Vagina (tissue), 2 donors: ENCODE measurements around the gene HLA-DOB. TPM values are rescaled to one million over a fixed set of nuclear protein-coding genes. Genes with fewer than 3 reads are reported as not detected.

Experiments
- DNase-seq, 2 donors: peaks; one replicate each; pipeline ENCODE4 v3.0.0-alpha.2; 2017; ENCODE audit errors: extremely low spot score in 2 of 2
- H3K27ac ChIP-seq: fragments of 200-600 bp; sonication (generic); one replicate; pipeline ENCODE4 v1.5.1; 2019
- H3K27me3 ChIP-seq: fragments of 200-600 bp; sonication (generic); one replicate; pipeline ENCODE4 v1.5.1; 2019
- H3K36me3 ChIP-seq, 2 donors: fragments of 200-600 bp; sonication (generic); one replicate each; pipeline ENCODE4 v1.5.1; 2017 to 2019
- H3K4me1 ChIP-seq: fragments of 200-600 bp; sonication (generic); one replicate; pipeline ENCODE4 v1.5.1; 2019
- H3K4me3 ChIP-seq, 2 donors: fragments of 200-600 bp; sonication (generic); 1 replicate in 1 of 2; 2 replicates in 1 of 2; pipeline ENCODE4 v1.5.1; 2016 to 2019
- H3K9me3 ChIP-seq: fragments of 200-600 bp; sonication (generic); one replicate; pipeline ENCODE4 v1.5.1; 2019
- POLR2A ChIP-seq, 2 donors: fragments of 450-650 bp; IDR thresholded peaks; one replicate each; pipeline ENCODE4 v1.6.1; 2017; ENCODE audit warnings: antibody characterized with exemption in 2 of 2, mild to moderate bottlenecking in 2 of 2, moderate library complexity in 2 of 2
- POLR2AphosphoS5 ChIP-seq, 2 donors: sonication (generic); formaldehyde crosslinking; IDR thresholded peaks; one replicate each; pipeline ENCODE4 v1.9.0; 2017; ENCODE audit warnings: antibody characterized with exemption in 2 of 2, mild to moderate bottlenecking in 2 of 2, low read depth in 1 of 2; ENCODE audit not compliant: insufficient read depth in 1 of 2
- intact Hi-C: fragments of 100-400 bp; cut with DNase I; formaldehyde crosslinking; loops from one replicate; pipeline ENCODE4 v1.15.1; 2023
- total RNA-seq: library from RNA; depleted of rRNA; stranded (reverse); fragments of >200 nt; gene quantifications from one replicate; pipeline ENCODE4 v1.2.3, GENCODE V29; 2016
- TF ChIP-seq, protein P1 (sequence below), 3 experiments: fragments of 450-650 bp in 2 of 3; fragments of 200-600 bp in 1 of 3; sonication (generic) in 1 of 3; IDR thresholded peaks; one replicate each; pipeline ENCODE4 v1.5.1; 2017 to 2019; ENCODE audit warnings: antibody characterized with exemption in 3 of 3, mild to moderate bottlenecking in 2 of 3, moderate library complexity in 2 of 3

HLA-DOB gene
- total RNA-seq, 1 donor from 2014 or later = 2.7 TPM

- Histone ChIP-seq H3K4me3 (no peak overlapping the region), H3K27me3 (no peaks in the 10 kb centered on the region), H3K9me3 (no peaks in the 10 kb centered on the region), H3K36me3 (no peaks in the 10 kb centered on the region), H3K27ac (no peak overlapping the region), H3K4me1 (no peaks in the 10 kb centered on the region)
- intact Hi-C loops = no loop called here
- DNase-seq = no peak
- no peak for TF ChIP-seq POLR2A (IDR thresholded peaks at IDR 0.05)
- no peak for TF ChIP-seq POLR2AphosphoS5 (IDR thresholded peaks at IDR 0.05; ENCODE audit: insufficient read depth in 1 of 2, low read depth in 1 of 2)
- TF ChIP-seq, protein P1, sequence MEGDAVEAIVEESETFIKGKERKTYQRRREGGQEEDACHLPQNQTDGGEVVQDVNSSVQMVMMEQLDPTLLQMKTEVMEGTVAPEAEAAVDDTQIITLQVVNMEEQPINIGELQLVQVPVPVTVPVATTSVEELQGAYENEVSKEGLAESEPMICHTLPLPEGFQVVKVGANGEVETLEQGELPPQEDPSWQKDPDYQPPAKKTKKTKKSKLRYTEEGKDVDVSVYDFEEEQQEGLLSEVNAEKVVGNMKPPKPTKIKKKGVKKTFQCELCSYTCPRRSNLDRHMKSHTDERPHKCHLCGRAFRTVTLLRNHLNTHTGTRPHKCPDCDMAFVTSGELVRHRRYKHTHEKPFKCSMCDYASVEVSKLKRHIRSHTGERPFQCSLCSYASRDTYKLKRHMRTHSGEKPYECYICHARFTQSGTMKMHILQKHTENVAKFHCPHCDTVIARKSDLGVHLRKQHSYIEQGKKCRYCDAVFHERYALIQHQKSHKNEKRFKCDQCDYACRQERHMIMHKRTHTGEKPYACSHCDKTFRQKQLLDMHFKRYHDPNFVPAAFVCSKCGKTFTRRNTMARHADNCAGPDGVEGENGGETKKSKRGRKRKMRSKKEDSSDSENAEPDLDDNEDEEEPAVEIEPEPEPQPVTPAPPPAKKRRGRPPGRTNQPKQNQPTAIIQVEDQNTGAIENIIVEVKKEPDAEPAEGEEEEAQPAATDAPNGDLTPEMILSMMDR (IDR thresholded peaks at IDR 0.05) = no peak
Observed at GRCh38 chr6:32803416-32803815, 13.4 kb downstream of the HLA-DOB start.

DNA sequence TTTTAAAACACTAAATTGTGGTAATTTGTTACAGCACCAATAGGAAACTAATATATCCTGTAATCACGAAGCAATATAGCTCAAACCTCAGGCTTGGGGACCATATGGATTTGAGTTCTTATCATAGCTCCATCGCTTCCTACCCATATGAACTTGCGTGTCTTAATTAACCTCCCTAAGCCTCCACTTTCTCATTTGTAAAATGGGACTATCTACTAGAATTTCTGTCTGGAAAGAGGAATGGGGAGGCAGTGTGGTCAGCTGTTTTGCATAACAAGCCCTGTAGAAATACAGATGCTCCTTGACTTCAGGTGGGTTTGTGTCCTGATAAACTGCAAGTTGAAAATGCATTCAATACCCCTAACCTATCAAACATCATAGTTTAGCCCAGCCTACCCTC, 17.1 kb downstream of the HLA-DOB start:
- no peak overlapping the region for H3K27ac ChIP-seq
- H3K9me3 ChIP-seq = no peaks in the 10 kb centered on the region
- intact Hi-C loops = loop anchor here (10.0 kb wide), 2 partner anchors 95 to 385 kb away; no protein-coding TSS in a partner anchor
- no peaks in the 10 kb centered on the region for H3K4me1 ChIP-seq
- DNase-seq = no peak
- no peak overlapping the region for H3K4me3 ChIP-seq
- H3K36me3 ChIP-seq = no peaks in the 10 kb centered on the region
- no peaks in the 10 kb centered on the region for H3K27me3 ChIP-seq
- TF ChIP-seq, protein P1 (IDR thresholded peaks at IDR 0.05) = no peak
- no peak for TF ChIP-seq POLR2A (IDR thresholded peaks at IDR 0.05)
- TF ChIP-seq POLR2AphosphoS5 (IDR thresholded peaks at IDR 0.05; ENCODE audit: insufficient read depth in 1 of 2, low read depth in 1 of 2) = no peak

- H3K27ac ChIP-seq = no peak overlapping the region
- H3K27me3 ChIP-seq = no peaks in the 10 kb centered on the region
- DNase-seq = no peak
- H3K4me1 ChIP-seq = no peaks in the 10 kb centered on the region
- TF ChIP-seq POLR2A (IDR thresholded peaks at IDR 0.05) (no peak), POLR2AphosphoS5 (IDR thresholded peaks at IDR 0.05; ENCODE audit: insufficient read depth in 1 of 2, low read depth in 1 of 2) (no peak)
- TF ChIP-seq, protein P1 (IDR thresholded peaks at IDR 0.05) = no peak
- no peaks in the 10 kb centered on the region for H3K36me3 ChIP-seq
- intact Hi-C loops = loop anchor here (10.0 kb wide), 2 partner anchors 94 to 384 kb away; no protein-coding TSS in a partner anchor
- no peaks in the 10 kb centered on the region for H3K9me3 ChIP-seq
- no peak overlapping the region for H3K4me3 ChIP-seq
Observed at GRCh38 chr6:32799168-32799567, 17.6 kb downstream of the HLA-DOB start.

- Histone ChIP-seq H3K4me1 (no peaks in the 10 kb centered on the region), H3K27me3 (no peaks in the 10 kb centered on the region), H3K27ac (no peak overlapping the region), H3K4me3 (no peak overlapping the region), H3K36me3 (no peaks in the 10 kb centered on the region), H3K9me3 (no peaks in the 10 kb centered on the region)
- intact Hi-C loops = loop anchor here (10.0 kb wide), 2 partner anchors 92 to 382 kb away; no protein-coding TSS in a partner anchor
- TF ChIP-seq, protein P1 (IDR thresholded peaks at IDR 0.05) = peak; percentile 83 to 97 (median 87)
- TF ChIP-seq POLR2AphosphoS5 (IDR thresholded peaks at IDR 0.05; ENCODE audit: insufficient read depth in 1 of 2, low read depth in 1 of 2) = peak in 1 of 2 donors; percentile 45
- no peak for TF ChIP-seq POLR2A (IDR thresholded peaks at IDR 0.05)
- no peak for DNase-seq
Observed at GRCh38 chr6:32796848-32797776, 19.7 kb downstream of the HLA-DOB start.

- TF ChIP-seq POLR2AphosphoS5 (IDR thresholded peaks at IDR 0.05; ENCODE audit: insufficient read depth in 1 of 2, low read depth in 1 of 2) (no peak), POLR2A (IDR thresholded peaks at IDR 0.05) (no peak)
- TF ChIP-seq, protein P1 (IDR thresholded peaks at IDR 0.05) = no peak
- H3K27ac ChIP-seq = no peak overlapping the region
- intact Hi-C loops = loop anchor here (10.0 kb wide), 2 partner anchors 90 to 380 kb away; no protein-coding TSS in a partner anchor
- no peak for DNase-seq
- H3K9me3 ChIP-seq = no peaks in the 10 kb centered on the region
- H3K4me3 ChIP-seq = no peak overlapping the region
- H3K4me1 ChIP-seq = no peaks in the 10 kb centered on the region
- H3K36me3 ChIP-seq = no peaks in the 10 kb centered on the region
- H3K27me3 ChIP-seq = no peaks in the 10 kb centered on the region
Observed at GRCh38 chr6:32794510-32794909, 22.3 kb downstream of the HLA-DOB start.
